ENCODE measurements around the gene YWHAB.

DNA sequence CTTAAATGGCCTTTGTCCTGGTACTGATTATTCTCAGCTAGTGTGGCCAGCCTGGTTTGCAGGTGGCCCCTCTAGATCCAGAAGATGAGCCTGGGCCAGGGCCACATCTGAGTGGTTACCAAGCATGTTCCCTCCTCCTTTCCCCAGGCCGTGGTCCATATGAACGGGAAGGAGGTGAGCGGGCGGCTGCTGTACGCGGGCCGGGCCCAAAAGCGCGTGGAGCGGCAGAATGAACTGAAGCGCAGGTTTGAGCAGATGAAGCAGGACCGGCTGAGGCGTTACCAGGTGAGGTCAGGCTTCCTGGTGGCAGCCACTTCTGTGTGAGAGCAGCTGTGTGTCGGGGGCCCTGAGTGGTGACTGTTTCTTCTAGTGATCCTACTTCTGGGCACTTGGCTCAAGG, 35.9 kb downstream of the YWHAB start:
- TF ChIP-seq, protein P1, sequence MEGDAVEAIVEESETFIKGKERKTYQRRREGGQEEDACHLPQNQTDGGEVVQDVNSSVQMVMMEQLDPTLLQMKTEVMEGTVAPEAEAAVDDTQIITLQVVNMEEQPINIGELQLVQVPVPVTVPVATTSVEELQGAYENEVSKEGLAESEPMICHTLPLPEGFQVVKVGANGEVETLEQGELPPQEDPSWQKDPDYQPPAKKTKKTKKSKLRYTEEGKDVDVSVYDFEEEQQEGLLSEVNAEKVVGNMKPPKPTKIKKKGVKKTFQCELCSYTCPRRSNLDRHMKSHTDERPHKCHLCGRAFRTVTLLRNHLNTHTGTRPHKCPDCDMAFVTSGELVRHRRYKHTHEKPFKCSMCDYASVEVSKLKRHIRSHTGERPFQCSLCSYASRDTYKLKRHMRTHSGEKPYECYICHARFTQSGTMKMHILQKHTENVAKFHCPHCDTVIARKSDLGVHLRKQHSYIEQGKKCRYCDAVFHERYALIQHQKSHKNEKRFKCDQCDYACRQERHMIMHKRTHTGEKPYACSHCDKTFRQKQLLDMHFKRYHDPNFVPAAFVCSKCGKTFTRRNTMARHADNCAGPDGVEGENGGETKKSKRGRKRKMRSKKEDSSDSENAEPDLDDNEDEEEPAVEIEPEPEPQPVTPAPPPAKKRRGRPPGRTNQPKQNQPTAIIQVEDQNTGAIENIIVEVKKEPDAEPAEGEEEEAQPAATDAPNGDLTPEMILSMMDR (IDR thresholded peaks at IDR 0.05; ENCODE audit: extremely low read depth in 1 of 2, insufficient read depth in 1 of 2, low read depth in 1 of 2, low read length in 2 of 2) = no peak
- no peak for TF ChIP-seq EZH2 (IDR thresholded peaks at IDR 0.05; ENCODE audit: borderline replicate concordance, low read depth, low read length, severe bottlenecking)
